Measurements from ENCODE around the gene SSR2.

DNA sequence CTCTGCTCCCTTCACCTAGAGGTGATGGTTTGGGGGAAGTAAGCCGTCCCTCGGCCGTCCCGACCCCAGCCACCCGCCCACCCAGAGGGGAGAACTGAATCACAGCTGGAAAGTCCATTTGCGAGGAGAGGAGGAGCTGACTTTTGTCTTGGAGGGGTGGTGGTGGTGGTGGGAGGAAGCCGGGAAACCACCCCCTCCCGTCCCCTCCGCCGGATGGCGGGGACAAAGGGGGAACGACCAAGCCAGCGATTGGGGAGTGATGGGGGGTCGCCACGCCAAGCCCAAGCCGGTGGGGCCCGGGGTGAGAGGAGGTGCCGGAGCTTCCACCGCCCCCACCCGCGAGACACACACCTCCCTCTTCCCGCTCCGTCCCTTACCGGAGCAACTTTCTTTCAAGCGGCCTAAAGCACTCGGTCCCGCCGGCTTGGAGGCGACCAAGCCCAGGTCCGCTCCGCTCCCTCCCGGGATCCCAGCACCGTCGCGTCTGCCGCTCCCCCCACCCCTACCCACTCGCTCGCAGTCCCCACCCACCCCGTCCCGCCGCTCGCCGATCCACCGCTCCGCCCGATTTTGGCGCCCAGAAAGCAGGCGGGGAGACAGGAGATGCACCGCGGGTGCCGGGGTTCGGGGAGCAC, 42.9 kb downstream of the SSR2 start:
- TF ChIP-seq, protein P1, sequence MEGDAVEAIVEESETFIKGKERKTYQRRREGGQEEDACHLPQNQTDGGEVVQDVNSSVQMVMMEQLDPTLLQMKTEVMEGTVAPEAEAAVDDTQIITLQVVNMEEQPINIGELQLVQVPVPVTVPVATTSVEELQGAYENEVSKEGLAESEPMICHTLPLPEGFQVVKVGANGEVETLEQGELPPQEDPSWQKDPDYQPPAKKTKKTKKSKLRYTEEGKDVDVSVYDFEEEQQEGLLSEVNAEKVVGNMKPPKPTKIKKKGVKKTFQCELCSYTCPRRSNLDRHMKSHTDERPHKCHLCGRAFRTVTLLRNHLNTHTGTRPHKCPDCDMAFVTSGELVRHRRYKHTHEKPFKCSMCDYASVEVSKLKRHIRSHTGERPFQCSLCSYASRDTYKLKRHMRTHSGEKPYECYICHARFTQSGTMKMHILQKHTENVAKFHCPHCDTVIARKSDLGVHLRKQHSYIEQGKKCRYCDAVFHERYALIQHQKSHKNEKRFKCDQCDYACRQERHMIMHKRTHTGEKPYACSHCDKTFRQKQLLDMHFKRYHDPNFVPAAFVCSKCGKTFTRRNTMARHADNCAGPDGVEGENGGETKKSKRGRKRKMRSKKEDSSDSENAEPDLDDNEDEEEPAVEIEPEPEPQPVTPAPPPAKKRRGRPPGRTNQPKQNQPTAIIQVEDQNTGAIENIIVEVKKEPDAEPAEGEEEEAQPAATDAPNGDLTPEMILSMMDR (IDR thresholded peaks at IDR 0.05; ENCODE audit: insufficient read depth, low read depth, low read length) = no peak
- TF ChIP-seq EZH2 (IDR thresholded peaks at IDR 0.05; ENCODE audit: insufficient read depth, low read length) = no peak
